Lower lobe of right lung (tissue), 2 donors: Measurements from ENCODE around the gene ZNF574. TPM values are rescaled to one million over a fixed set of nuclear protein-coding genes. Genes with fewer than 3 reads are reported as not detected.
"Not testable (repeated sequence)": the region's sequence is repeated elsewhere in the genome, so short reads cannot be mapped to it uniquely, and the experiment has no call there.

ENCODE experiments used
- ATAC-seq, 2 donors: fragments of 200-7000 bp; cut with Tn5 transposase; one replicate each; pipeline ENCODE4 v1.9.1; 2020 to 2022; ENCODE audit warnings: mild to moderate bottlenecking in 2 of 2, moderate library complexity in 2 of 2
- DNase-seq: peaks from one replicate; pipeline ENCODE4 v3.0.0-alpha.2; 2020
- H3K27ac ChIP-seq: fragments of 200-600 bp; one replicate; pipeline ENCODE4 v1.8.0; 2022
- H3K27me3 ChIP-seq: fragments of 200-600 bp; one replicate; pipeline ENCODE4 v1.8.0; 2022; ENCODE audit warnings: low read depth
- H3K36me3 ChIP-seq: fragments of 200-600 bp; one replicate; pipeline ENCODE4 v1.8.0; 2022; ENCODE audit warnings: mild to moderate bottlenecking
- H3K4me1 ChIP-seq: fragments of 200-600 bp; one replicate; pipeline ENCODE4 v1.8.0; 2022
- H3K4me3 ChIP-seq: fragments of 200-600 bp; one replicate; pipeline ENCODE4 v1.8.0; 2022; ENCODE audit warnings: mild to moderate bottlenecking
- H3K9me3 ChIP-seq: fragments of 200-600 bp; one replicate; pipeline ENCODE4 v1.8.0; 2022
- intact Hi-C: fragments of 100-400 bp; cut with DNase I; formaldehyde crosslinking; loops from one replicate; pipeline ENCODE4 v1.11.0; 2022
- total RNA-seq: library from RNA; stranded (reverse); fragmentation: NEBNext Ultra II Directional; extraction: Animal tissue kit (Norgen Biotek cat#: 25700); gene quantifications from one replicate; pipeline ENCODE4 v1.2.1, GENCODE V29; 2021
- TF ChIP-seq, protein P1 (sequence below): fragments of 200-600 bp; IDR thresholded peaks from one replicate; pipeline ENCODE4 v1.8.0; 2022; ENCODE audit warnings: antibody characterized with exemption, mild to moderate bottlenecking
- donor health status: DM: no; HTN: yes; CAD: no; lungs with severe emphysema.

The ZNF574 gene
- total RNA-seq, 1 donor from 2014 or later, result 11.8 TPM

DNA sequence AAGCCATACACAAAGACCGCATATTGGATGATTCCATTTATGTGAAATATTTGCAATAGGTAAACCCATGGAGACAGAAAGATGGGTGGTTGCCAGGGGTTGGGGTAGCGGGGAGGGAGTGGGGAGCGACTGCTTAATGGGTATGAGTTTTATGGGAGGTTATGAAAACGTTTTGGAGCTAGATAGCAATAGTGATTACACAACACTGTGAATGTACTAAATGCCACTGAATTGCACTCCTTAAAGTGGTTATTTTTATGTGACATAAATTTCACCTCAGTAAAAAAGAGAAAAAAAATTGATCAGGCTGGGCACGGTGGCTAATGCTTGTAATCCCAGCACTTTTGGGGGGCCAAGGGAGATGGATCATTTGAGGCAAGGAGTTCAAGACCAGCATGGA, 42.6 kb upstream of the ZNF574 start:
- intact Hi-C loops, result no loop called here
- no peak for DNase-seq
- TF ChIP-seq, protein P1, sequence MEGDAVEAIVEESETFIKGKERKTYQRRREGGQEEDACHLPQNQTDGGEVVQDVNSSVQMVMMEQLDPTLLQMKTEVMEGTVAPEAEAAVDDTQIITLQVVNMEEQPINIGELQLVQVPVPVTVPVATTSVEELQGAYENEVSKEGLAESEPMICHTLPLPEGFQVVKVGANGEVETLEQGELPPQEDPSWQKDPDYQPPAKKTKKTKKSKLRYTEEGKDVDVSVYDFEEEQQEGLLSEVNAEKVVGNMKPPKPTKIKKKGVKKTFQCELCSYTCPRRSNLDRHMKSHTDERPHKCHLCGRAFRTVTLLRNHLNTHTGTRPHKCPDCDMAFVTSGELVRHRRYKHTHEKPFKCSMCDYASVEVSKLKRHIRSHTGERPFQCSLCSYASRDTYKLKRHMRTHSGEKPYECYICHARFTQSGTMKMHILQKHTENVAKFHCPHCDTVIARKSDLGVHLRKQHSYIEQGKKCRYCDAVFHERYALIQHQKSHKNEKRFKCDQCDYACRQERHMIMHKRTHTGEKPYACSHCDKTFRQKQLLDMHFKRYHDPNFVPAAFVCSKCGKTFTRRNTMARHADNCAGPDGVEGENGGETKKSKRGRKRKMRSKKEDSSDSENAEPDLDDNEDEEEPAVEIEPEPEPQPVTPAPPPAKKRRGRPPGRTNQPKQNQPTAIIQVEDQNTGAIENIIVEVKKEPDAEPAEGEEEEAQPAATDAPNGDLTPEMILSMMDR, result no peak
- H3K4me3 ChIP-seq, result no peak overlapping the region
- H3K4me1 ChIP-seq, result no peaks in the 10 kb centered on the region
- no peak for ATAC-seq
- H3K9me3 ChIP-seq, result no peaks in the 10 kb centered on the region
- H3K27ac ChIP-seq, result no peak overlapping the region
- no peaks in the 10 kb centered on the region for H3K27me3 ChIP-seq
- H3K36me3 ChIP-seq, result no peaks in the 10 kb centered on the region

DNA sequence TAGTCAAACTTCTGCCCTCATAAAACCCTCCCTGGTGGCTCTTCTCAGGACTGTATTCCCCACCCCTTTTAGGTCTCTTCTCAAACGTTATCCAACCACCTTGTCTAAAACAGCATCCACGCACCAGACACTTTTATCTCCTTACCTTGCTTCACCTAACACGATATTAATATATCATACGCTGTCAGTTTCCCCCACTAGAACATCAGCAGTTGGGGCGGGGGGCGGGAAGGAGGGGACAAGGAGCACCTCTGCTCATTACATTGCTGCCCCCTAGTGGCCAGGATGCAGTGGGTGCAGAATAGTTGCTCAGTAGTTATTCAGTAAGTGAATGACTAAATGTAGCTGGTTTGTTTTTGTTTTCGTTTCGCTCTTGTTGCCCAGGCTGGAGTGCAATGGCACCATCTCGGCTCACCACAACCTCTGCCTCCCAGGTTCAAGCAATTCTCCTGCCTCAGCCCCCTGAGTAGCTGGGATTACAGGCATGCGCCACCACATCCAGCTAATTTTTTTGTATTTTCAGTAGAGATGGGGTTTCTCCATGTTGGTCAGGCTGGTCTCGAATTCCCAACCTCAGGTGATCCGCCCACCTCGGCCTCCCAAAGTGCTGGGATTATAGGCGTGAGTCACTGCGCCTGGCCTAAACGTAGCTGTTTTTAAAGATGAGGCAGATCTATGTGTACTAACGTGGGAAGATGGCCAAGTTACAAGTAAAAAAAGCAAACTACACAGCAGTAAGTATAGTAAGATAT, 41.1 kb upstream of the ZNF574 start:
- intact Hi-C loops, H3K27ac ChIP-seq, H3K4me3 ChIP-seq, H3K36me3 ChIP-seq, H3K4me1 ChIP-seq, H3K27me3 ChIP-seq, DNase-seq, H3K9me3 ChIP-seq: not testable (repeated sequence)
- TF ChIP-seq, protein P1, result peak; percentile 83
- peak; percentile 72 to 78 for ATAC-seq

DNA sequence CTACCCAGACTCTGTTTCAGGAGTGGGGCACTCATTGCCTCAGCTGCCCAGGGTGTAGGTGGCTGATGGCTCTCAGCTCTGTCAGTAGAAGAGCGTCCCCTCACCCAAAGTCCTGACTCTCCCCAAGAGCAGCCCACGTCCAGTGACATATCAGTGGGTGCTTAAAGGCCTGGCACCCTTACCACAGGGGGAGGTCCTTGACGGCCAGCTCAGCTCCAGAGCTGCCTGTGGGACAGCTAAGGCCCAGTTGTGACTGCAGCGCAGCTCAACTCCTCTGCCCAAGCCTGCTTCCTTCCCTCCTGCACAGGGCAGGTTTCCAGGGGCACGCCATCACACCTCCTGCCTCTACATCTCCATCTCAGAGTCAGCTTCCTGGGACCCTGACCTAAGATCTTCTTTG, 38.3 kb upstream of the ZNF574 start:
- DNase-seq (no peak), ATAC-seq (no peak)

DNA sequence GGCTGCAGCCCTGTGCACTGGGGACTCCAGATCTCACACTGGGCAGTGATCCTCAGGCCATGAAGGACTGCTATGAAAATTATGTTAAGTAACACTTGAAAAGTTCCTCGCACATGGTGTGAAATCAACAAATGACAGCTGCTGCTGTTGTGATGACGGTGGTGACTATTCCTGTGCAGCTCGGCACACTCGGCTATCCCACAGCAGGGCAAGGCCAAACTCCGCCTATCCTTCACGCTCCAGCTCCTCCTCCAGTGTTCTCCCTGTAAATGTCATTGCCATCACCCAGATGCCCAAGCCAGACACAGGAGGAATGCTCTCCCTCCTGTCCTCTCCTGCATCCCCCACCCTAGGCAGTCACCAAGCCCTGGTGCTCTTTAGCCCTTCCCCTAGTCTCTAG, 37.3 kb upstream of the ZNF574 start:
- no peak overlapping the region for H3K27ac ChIP-seq
- H3K27me3 ChIP-seq, result no peaks in the 10 kb centered on the region
- H3K4me1 ChIP-seq, result no peaks in the 10 kb centered on the region
- intact Hi-C loops, result no loop called here
- TF ChIP-seq, protein P1, result no peak
- DNase-seq, result no peak
- H3K36me3 ChIP-seq, result no peaks in the 10 kb centered on the region
- H3K9me3 ChIP-seq, result no peaks in the 10 kb centered on the region
- ATAC-seq, result no peak
- H3K4me3 ChIP-seq, result no peak overlapping the region

More for the DNA sequence above, 38.3 kb upstream of the ZNF574 start:
- Histone ChIP-seq H3K4me3 (no peak overlapping the region), H3K27me3 (no peaks in the 10 kb centered on the region), H3K9me3 (no peaks in the 10 kb centered on the region), H3K27ac (no peak overlapping the region), H3K4me1 (no peaks in the 10 kb centered on the region), H3K36me3 (no peaks in the 10 kb centered on the region)
- intact Hi-C loops, result no loop called here
- TF ChIP-seq, protein P1, result no peak

DNA sequence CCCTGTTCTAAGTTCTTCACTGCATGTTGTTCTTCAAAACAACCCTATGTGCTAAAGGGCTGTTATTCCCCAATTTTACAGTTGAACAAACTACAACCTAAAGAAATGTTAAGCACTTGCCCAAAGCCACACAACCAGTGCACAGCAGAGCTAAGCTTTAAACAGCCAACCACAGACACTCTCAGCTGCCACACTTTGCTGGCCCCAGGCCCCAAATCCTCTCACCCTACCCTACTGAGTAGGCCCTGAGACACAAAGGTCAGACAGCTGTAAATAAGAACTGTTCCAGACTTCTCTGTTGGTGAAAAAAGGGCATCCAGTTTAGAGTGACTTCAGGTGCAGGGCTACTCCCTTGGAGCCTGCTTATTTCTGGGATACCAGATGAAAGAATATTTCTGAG, 35.9 kb upstream of the ZNF574 start:
- ATAC-seq, result no peak
- Histone ChIP-seq H3K4me3 (no peak overlapping the region), H3K36me3 (no peaks in the 10 kb centered on the region), H3K9me3 (no peaks in the 10 kb centered on the region), H3K27me3 (no peaks in the 10 kb centered on the region), H3K4me1 (no peaks in the 10 kb centered on the region), H3K27ac (no peak overlapping the region)
- no peak for DNase-seq
- intact Hi-C loops, result no loop called here
- TF ChIP-seq, protein P1, result no peak

DNA sequence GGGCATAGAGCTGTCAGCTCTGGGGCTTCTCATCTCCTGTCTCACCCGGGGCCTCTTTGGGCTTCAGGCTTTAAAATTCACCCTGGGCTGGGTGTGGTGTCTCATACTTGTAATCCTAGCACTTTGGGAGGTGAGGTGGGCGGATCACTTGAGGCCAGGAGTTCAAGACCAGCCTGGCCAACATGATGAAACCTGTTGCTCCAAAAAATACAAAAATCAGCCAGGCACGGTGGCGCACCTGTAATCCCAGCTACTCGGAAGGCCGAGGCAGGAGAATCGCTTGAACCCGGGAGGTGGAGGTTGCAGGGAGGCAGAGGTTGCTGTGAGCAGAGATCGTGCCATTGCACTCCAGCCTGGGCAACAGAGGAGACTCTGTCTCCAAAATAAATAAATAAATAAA, 35.5 kb upstream of the ZNF574 start:
- H3K4me3 ChIP-seq, H3K27me3 ChIP-seq, ATAC-seq, H3K36me3 ChIP-seq, DNase-seq, H3K27ac ChIP-seq, intact Hi-C loops, H3K4me1 ChIP-seq, H3K9me3 ChIP-seq: not testable (repeated sequence)
